ENCODE measurements around the gene SELENOF. TPM values are rescaled to one million over a fixed set of nuclear protein-coding genes. Genes with fewer than 3 reads are reported as not detected.

Gene SELENOF
- total RNA-seq, 1 donor from 2014 or later: 95.2 TPM

GRCh38 chr1:86942042-86942441, 28.1 kb upstream of the SELENOF start:
- Mint-ChIP-seq H3K4me3 (ENCODE audit: unreplicated experiment) (no peak overlapping the region), H3K27me3 (ENCODE audit: unreplicated experiment) (no peaks in the 10 kb centered on the region), H3K4me1 (ENCODE audit: low read depth, unreplicated experiment) (peaks cover 6% of the 10 kb centered on the region), H3K36me3 (ENCODE audit: unreplicated experiment) (no peaks in the 10 kb centered on the region), H3K27ac (ENCODE audit: unreplicated experiment) (no peak overlapping the region), H3K9me3 (ENCODE audit: unreplicated experiment) (no peaks in the 10 kb centered on the region)
- no peak for DNase-seq
- TF ChIP-seq CTCF (IDR thresholded peaks at IDR 0.05; ENCODE audit: partially characterized antibody, unreplicated experiment): no peak

- no peaks in the 10 kb centered on the region for H3K27me3 Mint-ChIP-seq (ENCODE audit: unreplicated experiment)
- no peaks in the 10 kb centered on the region for H3K36me3 Mint-ChIP-seq (ENCODE audit: unreplicated experiment)
These were observed 26.7 kb upstream of the SELENOF start for GRCh38 chr1:86940599-86940998.

GRCh38 chr1:86939406-86939805, 25.5 kb upstream of the SELENOF start:
- Mint-ChIP-seq H3K27ac (ENCODE audit: unreplicated experiment) (no peak overlapping the region), H3K27me3 (ENCODE audit: unreplicated experiment) (no peaks in the 10 kb centered on the region), H3K36me3 (ENCODE audit: unreplicated experiment) (no peaks in the 10 kb centered on the region), H3K9me3 (ENCODE audit: unreplicated experiment) (no peaks in the 10 kb centered on the region), H3K4me3 (ENCODE audit: unreplicated experiment) (no peak overlapping the region), H3K4me1 (ENCODE audit: low read depth, unreplicated experiment) (peaks cover 6% of the 10 kb centered on the region)
- DNase-seq: no peak
- TF ChIP-seq CTCF (IDR thresholded peaks at IDR 0.05; ENCODE audit: partially characterized antibody, unreplicated experiment): no peak

More at GRCh38 chr1:86940599-86940998, 26.7 kb upstream of the SELENOF start:
- H3K4me3 Mint-ChIP-seq (ENCODE audit: unreplicated experiment): no peak overlapping the region
- no peaks in the 10 kb centered on the region for H3K9me3 Mint-ChIP-seq (ENCODE audit: unreplicated experiment)
- no peak overlapping the region for H3K27ac Mint-ChIP-seq (ENCODE audit: unreplicated experiment)
- DNase-seq: no peak
- peaks cover 6% of the 10 kb centered on the region for H3K4me1 Mint-ChIP-seq (ENCODE audit: low read depth, unreplicated experiment)
- TF ChIP-seq CTCF (IDR thresholded peaks at IDR 0.05; ENCODE audit: partially characterized antibody, unreplicated experiment): no peak

GRCh38 chr1:86938855-86939254, 24.9 kb upstream of the SELENOF start:
- DNase-seq: no peak
- H3K9me3 Mint-ChIP-seq (ENCODE audit: unreplicated experiment): no peaks in the 10 kb centered on the region
- no peak overlapping the region for H3K27ac Mint-ChIP-seq (ENCODE audit: unreplicated experiment)
- no peaks in the 10 kb centered on the region for H3K27me3 Mint-ChIP-seq (ENCODE audit: unreplicated experiment)
- TF ChIP-seq CTCF (IDR thresholded peaks at IDR 0.05; ENCODE audit: partially characterized antibody, unreplicated experiment): no peak
- no peak overlapping the region for H3K4me3 Mint-ChIP-seq (ENCODE audit: unreplicated experiment)
- H3K36me3 Mint-ChIP-seq (ENCODE audit: unreplicated experiment): no peaks in the 10 kb centered on the region
- H3K4me1 Mint-ChIP-seq (ENCODE audit: low read depth, unreplicated experiment): peaks cover 11% of the 10 kb centered on the region

GRCh38 chr1:86938450-86938849, 24.5 kb upstream of the SELENOF start:
- Mint-ChIP-seq H3K4me3 (ENCODE audit: unreplicated experiment) (no peak overlapping the region), H3K4me1 (ENCODE audit: low read depth, unreplicated experiment) (peaks cover 15% of the 10 kb centered on the region), H3K27ac (ENCODE audit: unreplicated experiment) (no peak overlapping the region), H3K36me3 (ENCODE audit: unreplicated experiment) (no peaks in the 10 kb centered on the region), H3K9me3 (ENCODE audit: unreplicated experiment) (no peaks in the 10 kb centered on the region), H3K27me3 (ENCODE audit: unreplicated experiment) (peaks cover 1% of the 10 kb centered on the region)
- no peak for TF ChIP-seq CTCF (IDR thresholded peaks at IDR 0.05; ENCODE audit: partially characterized antibody, unreplicated experiment)
- no peak for DNase-seq
